Endothelial cell of umbilical vein (primary cell): ENCODE results near the gene ADRB2.

ENCODE experiments used
- CTCF ChIP-seq, 2 donors: IDR thresholded peaks; 1 replicate in 1 of 2; 2 replicates in 1 of 2; pipeline ENCODE4 v1.5.1; 2011; ENCODE audit warnings: low read length in 2 of 2, mild to moderate bottlenecking in 2 of 2, moderate library complexity in 2 of 2, control low read depth in 1 of 2, inconsistent platforms in 1 of 2, low read depth in 1 of 2; ENCODE audit not compliant: insufficient read depth in 1 of 2; ENCODE audit errors: extremely low read depth in 1 of 2
- EZH2 ChIP-seq: IDR thresholded peaks from 2 replicates; pipeline ENCODE4 v1.6.1; 2012; ENCODE audit warnings: borderline replicate concordance, low read depth, mild to moderate bottlenecking, moderate library complexity, low read length, inconsistent platforms; ENCODE audit not compliant: severe bottlenecking
- POLR2A ChIP-seq: IDR thresholded peaks from 2 replicates; pipeline ENCODE4 v1.6.1; 2012; ENCODE audit warnings: low read depth, mild to moderate bottlenecking, control low read depth, low read length
- POLR2AphosphoS5 ChIP-seq: IDR thresholded peaks from 2 replicates; pipeline ENCODE4 v1.6.1; 2012; ENCODE audit warnings: low read depth, mild to moderate bottlenecking, control low read depth, low read length, moderate library complexity; ENCODE audit not compliant: insufficient read depth

GRCh38 chr5:148873690-148874485 lies 47.5 kb downstream of the ADRB2 start:
- no peak for TF ChIP-seq EZH2
- TF ChIP-seq CTCF (IDR thresholded peaks at IDR 0.05; ENCODE audit: extremely low read depth in 1 of 2, insufficient read depth in 1 of 2, low read depth in 1 of 2, low read length in 2 of 2) = no peak
- TF ChIP-seq POLR2A = no peak
- no peak for TF ChIP-seq POLR2AphosphoS5
